Keratinocyte (primary cell): ENCODE measurements around the gene PARD3B. TPM values are rescaled to one million over a fixed set of nuclear protein-coding genes. Genes with fewer than 3 reads are reported as not detected.

Source experiments
- DNase-seq: peaks from one replicate; pipeline ENCODE4 v3.0.0-alpha.2; 2011; ENCODE audit warnings: low read depth, missing footprints, low spot score
- FAIRE-seq: peaks from 2 replicates; lab custom pipeline; 2011; peaks lifted over from hg19 to GRCh38; lab: Jason Lieb, UNC
- H2AFZ ChIP-seq: 2 replicates; pipeline ENCODE4 v1.6.0; 2012; ENCODE audit warnings: low read length, control low read depth, inconsistent platforms; ENCODE audit not compliant: control insufficient read depth
- H3K27ac ChIP-seq: 2 replicates; pipeline ENCODE4 v1.5.1; 2011; ENCODE audit warnings: low read length; ENCODE audit not compliant: control insufficient read depth, insufficient read depth
- H3K27me3 ChIP-seq: 3 replicates; pipeline ENCODE4 v1.6.0; 2011; ENCODE audit warnings: low read length; ENCODE audit not compliant: control insufficient read depth, insufficient read depth; ENCODE audit errors: extremely low read depth
- H3K36me3 ChIP-seq, 2 experiments: 2 replicates in 1 of 2; 3 replicates in 1 of 2; pipeline ENCODE4 v1.5.1; 2011; ENCODE audit warnings: low read length in 2 of 2, mild to moderate bottlenecking in 1 of 2; ENCODE audit not compliant: control insufficient read depth in 2 of 2, insufficient read depth in 2 of 2; ENCODE audit errors: extremely low read depth in 1 of 2
- H3K4me1 ChIP-seq: 3 replicates; pipeline ENCODE4 v1.5.1; 2011; ENCODE audit warnings: low read length; ENCODE audit not compliant: control insufficient read depth, insufficient read depth; ENCODE audit errors: extremely low read depth
- H3K4me2 ChIP-seq: 3 replicates; pipeline ENCODE4 v1.6.0; 2011; ENCODE audit warnings: low read depth, low read length; ENCODE audit not compliant: control insufficient read depth, insufficient read depth; ENCODE audit errors: extremely low read depth
- H3K4me3 ChIP-seq, 3 experiments: fragments of 200-600 bp in 1 of 3; sonication (generic) in 1 of 3; 2 replicates in 2 of 3; 3 replicates in 1 of 3; pipeline ENCODE4 v1.5.1; 2011 to 2016; ENCODE audit warnings: low read length in 3 of 3, mild to moderate bottlenecking in 3 of 3, control low read depth in 2 of 3, inconsistent platforms in 1 of 3, low read depth in 1 of 3, mixed read lengths in 1 of 3, mixed run types in 1 of 3, moderate library complexity in 1 of 3; ENCODE audit not compliant: control insufficient read depth in 2 of 3, insufficient read depth in 2 of 3; ENCODE audit errors: extremely low read depth in 1 of 3
- H3K79me2 ChIP-seq: 2 replicates; pipeline ENCODE4 v1.6.0; 2012; ENCODE audit warnings: low read length; ENCODE audit not compliant: control insufficient read depth, insufficient read depth
- H3K9ac ChIP-seq: 3 replicates; pipeline ENCODE4 v1.6.0; 2011; ENCODE audit warnings: low read length; ENCODE audit not compliant: control insufficient read depth, insufficient read depth; ENCODE audit errors: extremely low read depth
- H3K9me1 ChIP-seq: 3 replicates; pipeline ENCODE4 v1.6.0; 2011; ENCODE audit warnings: low read length; ENCODE audit not compliant: control insufficient read depth, insufficient read depth; ENCODE audit errors: extremely low read depth
- H3K9me3 ChIP-seq: 2 replicates; pipeline ENCODE4 v1.5.1; 2012; ENCODE audit warnings: low read depth, low read length; ENCODE audit not compliant: control insufficient read depth
- H4K20me1 ChIP-seq: 3 replicates; pipeline ENCODE4 v1.6.0; 2011; ENCODE audit warnings: low read length; ENCODE audit not compliant: control insufficient read depth, insufficient read depth; ENCODE audit errors: extremely low read depth
- CTCF ChIP-seq, 3 experiments: IDR thresholded peaks in 1 of 3; conservative IDR thresholded peaks in 1 of 3; optimal IDR thresholded peaks in 1 of 3; 2 replicates in 2 of 3; 3 replicates in 1 of 3; pipeline versions ENCODE3 to v1.5.1; 2011; ENCODE audit warnings: low read length in 3 of 3, mild to moderate bottlenecking in 3 of 3, moderate library complexity in 2 of 3, control low read depth in 1 of 3, inconsistent platforms in 1 of 3; ENCODE audit not compliant: insufficient read depth in 2 of 3; ENCODE audit errors: extremely low read depth in 1 of 3
- EZH2 ChIP-seq: IDR thresholded peaks from one replicate; pipeline ENCODE4 v1.6.1; 2012; ENCODE audit warnings: inconsistent platforms, mild to moderate bottlenecking, low read length, moderate library complexity
- dilution Hi-C: fragments of 300-500 bp; cut with MboI; formaldehyde crosslinking; loops from one replicate; pipeline ENCODE4 v1.7.0; 2020; ENCODE audit warnings: low sequenced_read_pairs; ENCODE audit not compliant: extremely low pct_ligation_motif_present
- polyA plus RNA-seq, 5 experiments: library from polyadenylated mRNA; depleted of rRNA in 3 of 5; stranded (reverse) in 3 of 5; stranded (forward) in 1 of 5; unstranded in 1 of 5; fragments of >200 nt; gene quantifications; 1 replicate in 1 of 5; 2 replicates in 3 of 5; 3 replicates in 1 of 5; pipeline versions ENCODE4 v1.2.1 to v1.2.3, GENCODE V29; 2011 to 2012; ENCODE audit warnings: missing spikeins in 2 of 5, low read depth in 1 of 5, low replicate concordance in 1 of 5

The PARD3B gene
- polyA plus RNA-seq, 1 donor (not counting 4 experiments of a cell fraction or from before 2014, with no cell fraction given) = 1.2 TPM

GRCh38 chr2:205438241-205438640 is 893.0 kb downstream of the PARD3B start:
- Histone ChIP-seq H3K4me3 (no peak overlapping the region), H4K20me1 (no peaks in the 10 kb centered on the region), H3K9me1 (no peaks in the 10 kb centered on the region), H3K79me2 (no peaks in the 10 kb centered on the region), H3K27ac (no peak overlapping the region), H3K27me3 (no peaks in the 10 kb centered on the region), H2AFZ (no peak overlapping the region), H3K9ac (no peak overlapping the region), H3K4me2 (no peak overlapping the region), H3K36me3 (no peaks in the 10 kb centered on the region), H3K4me1 (no peaks in the 10 kb centered on the region), H3K9me3 (no peaks in the 10 kb centered on the region)
- TF ChIP-seq EZH2 = no peak
- no peak for TF ChIP-seq CTCF (optimal IDR thresholded peaks at IDR 0.05 in 1 of 3, IDR thresholded peaks at IDR 0.05 in 1 of 3, conservative IDR thresholded peaks at IDR 0.05 in 1 of 3; ENCODE audit: extremely low read depth in 1 of 3, insufficient read depth in 2 of 3, low read length in 3 of 3)
- no peak for DNase-seq
- dilution Hi-C loops = no loop called here
- no peak for FAIRE-seq

DNA sequence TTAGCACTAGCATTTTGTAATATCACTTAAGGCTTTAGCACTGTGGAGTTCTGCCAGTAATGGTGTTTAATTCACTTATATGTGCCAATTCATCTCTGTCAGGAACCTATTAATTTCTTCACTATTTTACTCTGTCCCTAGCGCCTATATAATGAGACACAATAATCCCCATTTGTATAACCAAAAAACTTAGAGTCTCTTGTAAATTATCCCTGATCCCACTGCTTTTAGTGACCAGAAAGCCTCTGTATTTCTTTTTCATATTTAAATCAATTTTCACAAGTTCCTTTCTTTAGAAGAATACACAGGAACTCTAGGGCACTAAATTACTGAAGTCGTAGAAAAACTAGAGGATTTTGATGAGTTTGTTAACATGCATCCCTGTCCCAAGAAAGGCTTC is 894.3 kb downstream of the PARD3B start:
- dilution Hi-C loops = no loop called here
- Histone ChIP-seq H3K4me2 (no peak overlapping the region), H3K9ac (no peak overlapping the region), H4K20me1 (no peaks in the 10 kb centered on the region), H3K36me3 (no peaks in the 10 kb centered on the region), H3K9me1 (no peaks in the 10 kb centered on the region), H3K4me3 (no peak overlapping the region), H3K79me2 (no peaks in the 10 kb centered on the region), H3K4me1 (no peaks in the 10 kb centered on the region), H2AFZ (no peak overlapping the region), H3K9me3 (no peaks in the 10 kb centered on the region), H3K27ac (no peak overlapping the region), H3K27me3 (no peaks in the 10 kb centered on the region)
- no peak for DNase-seq
- no peak for TF ChIP-seq EZH2
- no peak for TF ChIP-seq CTCF (optimal IDR thresholded peaks at IDR 0.05 in 1 of 3, IDR thresholded peaks at IDR 0.05 in 1 of 3, conservative IDR thresholded peaks at IDR 0.05 in 1 of 3; ENCODE audit: extremely low read depth in 1 of 3, insufficient read depth in 2 of 3, low read length in 3 of 3)
- no peak for FAIRE-seq
